HG03108 (cell line): ENCODE measurements around the gene AGAP1.

Experiments
- ATAC-seq: cut with Tn5 transposase; IDR thresholded peaks from one replicate; pipeline ENCODE4 v1.9.1; 2021; ENCODE audit warnings: moderate library complexity; ENCODE audit not compliant: unreplicated experiment

AGAP1 gene

GRCh38 chr2:235605312-235606003, 111.6 kb downstream of the AGAP1 start:
- ATAC-seq: no peak

DNA sequence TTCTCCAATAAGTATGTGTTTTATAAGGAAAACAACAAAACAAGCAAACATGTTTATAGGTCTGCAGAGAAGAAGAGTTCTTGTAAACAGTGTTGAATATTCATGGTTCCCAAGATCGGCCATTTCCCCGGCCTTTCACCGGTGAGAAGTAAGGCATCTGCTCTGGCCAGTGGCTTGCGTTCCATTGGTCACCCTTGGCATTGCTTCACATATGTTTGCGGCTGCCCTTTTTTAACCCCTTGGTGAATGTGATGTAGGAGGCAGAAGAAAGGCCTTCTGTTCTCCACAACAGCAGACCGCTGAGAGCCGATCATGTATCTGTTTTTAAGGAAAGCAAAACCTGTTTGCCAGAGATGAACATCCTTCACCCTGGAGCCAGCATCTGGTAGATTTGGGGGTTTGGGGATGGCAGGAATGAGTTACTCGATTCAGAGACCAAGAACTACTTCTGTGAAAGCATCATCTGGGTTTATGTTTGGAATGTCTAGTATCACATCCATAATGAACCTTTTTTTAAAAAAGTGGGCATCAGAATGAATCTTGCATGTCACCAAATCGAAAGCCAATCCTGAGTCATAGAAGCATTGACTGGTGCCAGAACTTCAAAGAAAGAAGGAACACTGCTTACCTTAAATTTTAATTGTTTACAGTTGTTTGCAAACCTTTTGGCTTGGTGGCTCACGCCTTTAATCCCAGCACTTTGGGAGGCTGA, 112.3 kb downstream of the AGAP1 start:
- no peak for ATAC-seq

- ATAC-seq: no peak
Observed at GRCh38 chr2:235607546-235608199, 113.8 kb downstream of the AGAP1 start.

DNA sequence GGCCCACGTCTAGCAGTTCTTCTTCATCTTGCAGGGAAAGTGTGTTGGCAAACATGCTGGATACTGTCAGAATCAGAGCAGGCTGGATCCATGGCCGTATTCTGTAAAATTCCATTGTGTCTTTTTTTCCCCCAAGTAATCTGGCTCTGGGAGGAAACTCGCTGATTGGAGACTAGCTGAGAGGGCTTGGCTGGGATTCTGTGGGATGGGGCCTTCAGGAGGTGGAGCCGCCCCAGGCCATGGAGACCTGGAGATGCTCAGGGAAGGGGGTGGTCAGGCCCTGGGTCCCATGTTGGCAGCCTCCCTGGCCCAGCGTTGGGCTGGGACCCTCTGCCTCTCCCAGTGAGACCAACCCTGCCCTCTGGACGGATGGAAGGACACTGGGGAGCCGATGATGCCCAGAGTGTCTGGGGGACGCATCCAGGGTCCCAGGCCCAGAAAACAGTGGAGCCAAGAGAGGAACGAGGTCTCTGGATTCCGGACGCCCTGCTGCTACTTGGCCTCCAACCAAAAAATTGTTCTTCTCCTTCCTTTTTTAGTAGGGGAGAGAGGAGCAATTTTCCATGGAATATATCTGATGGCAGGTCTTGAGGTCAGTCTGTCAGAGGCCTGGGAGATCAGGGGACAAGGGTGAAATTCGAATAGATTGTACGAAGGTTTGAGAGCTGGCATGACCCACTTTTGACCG, 114.5 kb downstream of the AGAP1 start:
- no peak for ATAC-seq

DNA sequence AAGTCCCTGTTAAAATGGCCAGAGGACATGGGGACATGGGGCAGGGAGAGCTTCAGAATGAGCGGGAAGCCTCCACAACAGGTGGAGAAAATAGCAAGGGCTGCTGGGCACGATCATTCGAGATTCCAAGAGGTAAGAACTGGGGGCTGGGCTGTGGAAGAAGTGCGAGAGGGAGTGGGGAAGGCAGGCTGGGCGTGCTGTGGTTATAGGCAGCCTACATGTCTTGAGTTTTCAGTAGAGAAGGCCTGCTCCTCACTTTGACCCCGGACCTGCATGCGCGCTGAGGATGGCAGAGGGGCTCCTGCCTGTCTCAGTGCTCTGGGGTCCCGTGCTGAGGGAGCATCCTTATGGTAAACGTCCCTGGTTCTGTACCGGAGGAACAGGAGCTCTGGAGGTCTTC, 115.5 kb downstream of the AGAP1 start:
- ATAC-seq: no peak

DNA sequence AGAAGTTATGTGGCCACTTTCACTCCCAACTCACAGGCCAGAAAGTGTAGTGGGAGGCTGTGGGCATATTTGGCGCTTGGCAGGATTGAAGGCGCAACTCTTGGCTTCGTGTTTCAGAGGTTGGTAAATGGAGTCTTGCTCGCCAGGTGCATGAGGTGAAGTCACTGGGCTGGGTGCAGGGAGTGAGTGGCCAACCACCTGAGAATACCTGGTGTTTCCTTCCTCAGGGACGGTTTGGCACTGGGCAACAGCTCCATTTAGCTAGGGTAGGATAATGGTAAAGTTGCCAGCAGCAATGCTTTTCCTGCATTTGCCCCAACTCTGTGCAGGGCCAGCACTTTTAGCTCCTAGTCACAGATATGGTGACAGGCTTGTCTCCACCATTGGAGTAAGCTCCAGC, 115.9 kb downstream of the AGAP1 start:
- no peak for ATAC-seq

DNA sequence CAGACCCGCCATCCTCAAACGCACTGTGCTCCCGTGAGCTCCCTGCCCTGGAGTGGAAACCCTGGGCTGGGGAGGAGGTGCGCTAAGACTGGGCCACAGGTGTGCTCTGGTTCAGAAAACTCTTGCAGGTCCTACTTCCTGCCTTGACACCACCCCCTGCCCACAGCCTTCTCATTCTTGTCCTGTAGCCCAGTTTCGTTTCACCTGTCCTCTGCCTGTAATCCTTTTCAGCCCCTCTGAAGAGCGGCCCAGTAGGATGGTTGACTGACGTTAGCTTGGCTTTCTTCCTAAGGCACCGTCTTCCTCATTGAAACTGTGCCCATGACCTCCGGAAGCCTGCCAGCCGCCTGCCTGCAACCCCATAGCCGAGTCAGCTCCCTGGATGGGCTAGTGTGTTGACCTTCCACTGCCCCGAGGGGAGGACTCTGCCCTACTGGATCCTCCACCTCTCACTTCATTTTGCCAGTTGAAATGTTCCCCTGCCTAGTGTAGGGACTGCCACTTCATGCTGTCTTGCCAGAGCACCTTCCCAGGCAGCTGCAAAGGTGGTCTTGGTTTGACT, 116.9 kb downstream of the AGAP1 start:
- ATAC-seq: no peak

DNA sequence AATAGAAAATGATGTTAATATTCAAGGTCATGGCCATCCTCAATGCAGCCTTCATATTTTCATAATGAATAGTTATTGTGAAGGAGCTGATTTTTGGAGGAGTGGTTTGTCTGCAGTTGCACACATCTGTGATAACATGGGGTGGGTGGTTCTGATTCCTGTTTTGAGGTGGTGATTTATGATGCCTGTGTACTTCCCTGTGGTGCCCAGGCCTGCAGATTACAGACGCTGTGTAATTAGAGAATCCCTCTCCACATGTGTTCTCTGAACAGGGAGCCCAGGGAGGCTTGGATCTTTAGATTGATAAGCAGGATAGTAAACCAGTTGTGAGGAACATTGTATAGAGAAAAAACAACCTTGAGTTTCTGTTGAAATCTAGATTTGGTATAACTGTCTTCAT, 117.5 kb downstream of the AGAP1 start:
- no peak for ATAC-seq

DNA sequence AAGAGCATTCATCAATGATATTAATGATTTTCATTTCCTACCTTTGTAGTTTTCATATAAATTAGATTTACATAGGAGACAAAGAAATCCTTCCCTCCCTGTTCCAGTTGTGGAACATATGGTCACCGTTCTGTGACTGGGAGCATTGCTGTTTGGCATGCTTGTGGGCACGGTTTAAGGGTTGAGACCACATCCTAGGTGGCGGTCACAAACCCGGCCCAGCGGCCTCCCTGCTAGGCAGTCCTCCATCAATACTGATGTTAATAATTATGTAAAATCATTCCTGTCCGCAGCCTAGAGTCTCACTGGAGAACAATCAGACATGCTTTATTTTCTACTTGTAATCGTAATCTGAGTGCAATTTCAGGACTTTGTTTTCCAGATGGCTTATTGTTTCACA, 117.9 kb downstream of the AGAP1 start:
- ATAC-seq: no peak

GRCh38 chr2:235612181-235612950, 118.5 kb downstream of the AGAP1 start:
- no peak for ATAC-seq

- no peak for ATAC-seq
Observed at GRCh38 chr2:235613649-235614048, 119.8 kb downstream of the AGAP1 start.

- no peak for ATAC-seq
Observed at GRCh38 chr2:235614176-235614860, 120.5 kb downstream of the AGAP1 start.

- ATAC-seq: no peak
Observed at GRCh38 chr2:235614900-235615712, 121.3 kb downstream of the AGAP1 start.

- ATAC-seq: no peak
Observed at GRCh38 chr2:235616885-235617284, 123.0 kb downstream of the AGAP1 start.

DNA sequence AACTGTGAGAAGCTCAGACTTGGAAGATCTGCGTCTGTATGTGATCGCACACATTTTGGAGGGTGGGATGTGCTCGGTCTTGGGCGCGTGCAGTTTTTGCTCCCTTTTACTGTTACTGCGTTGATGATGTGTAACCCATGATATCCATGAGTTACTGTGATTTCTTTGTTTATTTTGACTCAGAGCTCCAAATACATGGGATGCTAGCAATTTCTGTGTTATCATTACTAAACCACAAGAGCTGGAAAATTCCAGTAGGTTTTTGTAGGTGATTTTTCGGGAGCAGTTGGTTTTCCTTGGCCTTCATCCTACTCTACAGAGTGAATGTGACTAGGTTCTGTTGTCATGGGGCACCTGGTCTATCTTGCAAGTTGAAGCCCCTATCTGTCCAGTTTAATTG, 124.2 kb downstream of the AGAP1 start:
- ATAC-seq: no peak

GRCh38 chr2:235619544-235619943, 125.7 kb downstream of the AGAP1 start:
- ATAC-seq: no peak

GRCh38 chr2:235621736-235622135, 127.9 kb downstream of the AGAP1 start:
- no peak for ATAC-seq

DNA sequence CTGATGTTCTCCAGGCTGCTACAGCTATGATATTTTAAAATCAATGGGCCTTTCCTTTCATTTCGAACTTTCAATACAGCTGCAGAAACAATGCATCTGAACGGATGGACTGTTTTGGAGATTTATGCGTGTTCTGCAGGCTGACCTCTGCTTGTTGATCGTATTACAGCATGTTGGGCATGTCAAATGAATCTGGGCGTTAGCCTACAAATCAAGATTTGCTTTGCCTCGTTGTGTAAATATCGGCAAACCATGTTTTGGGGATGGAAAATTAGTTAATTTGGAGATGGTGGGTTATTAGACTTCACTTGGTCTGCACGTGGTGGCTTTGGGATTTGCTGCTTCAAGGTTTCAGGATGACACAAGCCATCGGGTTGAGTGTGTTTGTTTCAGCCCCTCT, 129.3 kb downstream of the AGAP1 start:
- no peak for ATAC-seq

GRCh38 chr2:235623752-235624151, 129.9 kb downstream of the AGAP1 start:
- ATAC-seq: no peak
